PC-9 (cell line): ENCODE measurements around the gene CDH16. TPM values are rescaled to one million over a fixed set of nuclear protein-coding genes. Genes with fewer than 3 reads are reported as not detected.
A peak's percentile ranks its signal among the peaks of the same experiment; 100 is the strongest.

ENCODE experiments used
- BruUV-seq: library from RNA; stranded (reverse); fragments of 400-500 nt; replicated peaks from 2 replicates; lab custom pipeline; 2021; lab: Mats Ljungman, UMichigan
- CTCF ChIA-PET: fragments of 300-600 bp; sonication (Branson Sonifier 250); formaldehyde crosslinking; loops from one replicate; lab custom pipeline; 2022; ENCODE audit warnings: antibody characterized with exemption; lab: Charles Lee
- POLR2A ChIA-PET: fragments of 300-600 bp; sonication (Branson Sonifier 250); formaldehyde crosslinking; loops from one replicate; lab custom pipeline; 2022; ENCODE audit warnings: antibody characterized with exemption; ENCODE audit not compliant: unreplicated experiment; lab: Charles Lee
- DNase-seq, 2 experiments: peaks; one replicate each; pipeline versions ENCODE4 v3.0.0 to v3.0.0-alpha.2; 2015 to 2022; ENCODE audit warnings: mixed read lengths in 1 of 2
- H2AFZ ChIP-seq: fragments of 200-600 bp; sonication (generic); 2 replicates; pipeline ENCODE4 v1.8.1; 2017; ENCODE audit warnings: antibody characterized with exemption
- H3F3A ChIP-seq: fragments of 200-600 bp; sonication (generic); 2 replicates; pipeline ENCODE4 v1.8.1; 2017; ENCODE audit warnings: antibody characterized with exemption, mild to moderate bottlenecking, low read depth; ENCODE audit not compliant: insufficient read depth
- H3K27ac ChIP-seq: fragments of 200-600 bp; sonication (generic); 2 replicates; pipeline ENCODE4 v1.6.1; 2016; ENCODE audit warnings: mixed run types
- H3K27me3 ChIP-seq: fragments of 200-600 bp; sonication (generic); 2 replicates; pipeline ENCODE4 v1.6.1; 2016; ENCODE audit warnings: low read depth, mixed run types; ENCODE audit not compliant: insufficient read depth
- H3K36me3 ChIP-seq: fragments of 200-600 bp; sonication (generic); 2 replicates; pipeline ENCODE4 v1.6.1; 2016; ENCODE audit warnings: low read depth, mixed run types
- H3K4me1 ChIP-seq: fragments of 200-600 bp; sonication (generic); replicated peaks from 2 replicates; pipeline ENCODE4 v1.6.1; 2016; ENCODE audit warnings: mixed run types; ENCODE audit not compliant: insufficient read depth
- H3K4me2 ChIP-seq: fragments of 200-600 bp; sonication (generic); 2 replicates; pipeline ENCODE4 v1.6.1; 2017; ENCODE audit warnings: mixed run types
- H3K4me3 ChIP-seq: fragments of 200-600 bp; sonication (generic); 2 replicates; pipeline ENCODE4 v1.6.1; 2016; ENCODE audit warnings: mixed run types
- H3K79me2 ChIP-seq: fragments of 200-600 bp; sonication (generic); 2 replicates; pipeline ENCODE4 v1.6.1; 2017; ENCODE audit warnings: low read depth, mixed run types
- H3K9me2 ChIP-seq: fragments of 200-600 bp; sonication (generic); 2 replicates; pipeline ENCODE4 v1.8.1; 2017; ENCODE audit warnings: mild to moderate bottlenecking; ENCODE audit not compliant: insufficient read depth
- H3K9me3 ChIP-seq: fragments of 200-600 bp; sonication (generic); 2 replicates; pipeline ENCODE4 v1.8.1; 2016; ENCODE audit warnings: low read depth; ENCODE audit not compliant: insufficient read depth
- H4K20me1 ChIP-seq: fragments of 200-600 bp; sonication (generic); 2 replicates; pipeline ENCODE4 v1.8.1; 2017; ENCODE audit not compliant: insufficient read depth
- EZH2 ChIP-seq: fragments of 200-600 bp; sonication (generic); IDR thresholded peaks from 2 replicates; pipeline ENCODE4 v1.8.0; 2017; ENCODE audit warnings: antibody characterized with exemption, low read depth
- intact Hi-C: fragments of 100-400 bp; cut with micrococcal nuclease; formaldehyde crosslinking; loops from one replicate; pipeline ENCODE4 v1.10.0; 2022; ENCODE audit not compliant: unreplicated experiment
- total RNA-seq: library from RNA; stranded (reverse); gene quantifications from 2 replicates; pipeline ENCODE4 v1.2.3, GENCODE V29; 2021
- TF ChIP-seq, protein P1 (sequence below): fragments of 200-600 bp; sonication (generic); conservative IDR thresholded peaks from 2 replicates; pipeline ENCODE4 v1.6.1; 2017; ENCODE audit warnings: mixed run types, antibody characterized with exemption, mild to moderate bottlenecking, moderate library complexity

Gene CDH16
- total RNA-seq, 1 experiment from 2014 or later, result not detected

DNA sequence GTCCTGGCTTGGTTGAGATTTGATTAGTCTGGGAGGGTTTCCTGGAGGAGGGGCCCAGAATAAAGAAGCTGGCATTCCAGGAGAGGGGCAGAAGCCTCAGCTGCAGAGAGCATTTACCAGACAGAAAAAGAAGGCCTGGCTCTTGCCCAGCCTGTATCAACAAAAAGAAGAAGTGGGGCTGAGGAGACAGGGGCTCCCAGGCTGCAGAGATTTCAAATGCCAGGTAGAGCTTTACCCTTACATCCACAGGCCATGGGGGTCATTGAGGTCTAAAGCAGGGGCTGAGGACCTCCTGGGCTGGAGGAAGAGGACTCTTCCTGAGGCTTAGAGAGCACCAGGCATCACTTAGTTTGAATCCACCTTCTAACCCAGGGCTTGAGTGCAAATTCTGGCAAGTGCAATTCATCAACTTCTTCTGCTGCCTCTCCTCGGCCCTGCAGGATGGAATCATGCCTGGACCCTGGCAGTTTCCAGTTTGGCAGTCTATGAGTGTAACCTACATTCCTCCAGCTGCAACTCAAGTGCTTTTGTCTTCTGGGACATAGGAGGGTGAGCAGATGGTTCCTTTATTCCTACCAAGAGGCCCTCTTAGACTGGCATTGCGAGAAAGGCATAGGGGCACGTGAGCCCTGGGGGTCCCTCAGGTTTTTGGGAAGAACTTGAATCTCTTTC is 59.2 kb downstream of the CDH16 start:
- no TSS peak for BruUV-seq
- no peak for TF ChIP-seq EZH2
- Histone ChIP-seq H2AFZ (no peak overlapping the region), H3K9me2 (no peaks in the 10 kb centered on the region), H3K36me3 (no peaks in the 10 kb centered on the region), H3K4me3 (no peak overlapping the region), H3K9me3 (no peaks in the 10 kb centered on the region), H4K20me1 (no peaks in the 10 kb centered on the region), H3K4me2 (peak overlapping the region; percentile 8; the same call in 1 of the 2 replicates), H3K4me1 (no peaks in the 10 kb centered on the region), H3K79me2 (no peaks in the 10 kb centered on the region), H3F3A (peaks cover 8% of the 10 kb centered on the region; the same call in 1 of the 2 replicates), H3K27ac (no peak overlapping the region), H3K27me3 (no peaks in the 10 kb centered on the region)
- intact Hi-C loops, result no loop called here
- DNase-seq, result no peak
- CTCF ChIA-PET, result interaction anchor here (0.5 to 0.6 kb wide), 2 partner anchors 8 to 15 kb away, joined by 3 to 30 read pairs; no protein-coding TSS in a partner anchor
- POLR2A ChIA-PET, result no interaction called here

DNA sequence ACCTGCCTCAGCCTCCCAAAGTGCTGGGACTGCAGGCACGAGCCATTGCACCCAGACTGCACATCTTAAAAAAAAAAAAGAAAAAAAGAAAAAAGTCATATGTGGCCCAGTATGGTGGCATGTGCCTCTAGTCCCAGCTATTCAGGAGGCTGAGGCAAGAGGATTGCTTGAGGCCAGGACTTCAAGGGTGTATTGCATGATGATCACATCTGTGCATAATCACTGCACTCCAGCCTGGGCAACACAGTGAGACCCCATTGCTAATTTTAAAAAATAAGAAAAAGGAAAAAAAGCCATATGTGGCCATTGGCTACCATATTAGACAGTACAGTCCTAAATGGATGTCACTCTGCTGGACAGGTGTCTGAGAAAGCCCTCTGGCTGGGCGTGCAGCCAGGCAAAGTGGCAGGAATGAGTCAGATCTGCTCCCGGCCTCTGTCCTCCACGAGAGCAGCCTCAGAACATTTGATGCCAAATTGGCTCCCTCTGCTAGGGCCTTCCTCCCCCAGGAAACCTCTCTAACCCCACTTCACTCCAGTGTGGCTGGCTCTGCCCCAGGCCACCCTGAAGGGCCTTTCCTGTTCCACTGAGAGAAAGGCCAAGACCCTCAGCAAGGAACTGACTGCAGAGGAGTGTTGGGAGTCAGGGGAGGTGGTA is 59.8 kb downstream of the CDH16 start:
- H3K27ac ChIP-seq, result no peak overlapping the region

More for the DNA sequence above, 59.8 kb downstream of the CDH16 start:
- DNase-seq, result peak; percentile 72 to 76
- no peaks in the 10 kb centered on the region; the same call in 1 of the 2 replicates for H4K20me1 ChIP-seq
- TF ChIP-seq, protein P1, sequence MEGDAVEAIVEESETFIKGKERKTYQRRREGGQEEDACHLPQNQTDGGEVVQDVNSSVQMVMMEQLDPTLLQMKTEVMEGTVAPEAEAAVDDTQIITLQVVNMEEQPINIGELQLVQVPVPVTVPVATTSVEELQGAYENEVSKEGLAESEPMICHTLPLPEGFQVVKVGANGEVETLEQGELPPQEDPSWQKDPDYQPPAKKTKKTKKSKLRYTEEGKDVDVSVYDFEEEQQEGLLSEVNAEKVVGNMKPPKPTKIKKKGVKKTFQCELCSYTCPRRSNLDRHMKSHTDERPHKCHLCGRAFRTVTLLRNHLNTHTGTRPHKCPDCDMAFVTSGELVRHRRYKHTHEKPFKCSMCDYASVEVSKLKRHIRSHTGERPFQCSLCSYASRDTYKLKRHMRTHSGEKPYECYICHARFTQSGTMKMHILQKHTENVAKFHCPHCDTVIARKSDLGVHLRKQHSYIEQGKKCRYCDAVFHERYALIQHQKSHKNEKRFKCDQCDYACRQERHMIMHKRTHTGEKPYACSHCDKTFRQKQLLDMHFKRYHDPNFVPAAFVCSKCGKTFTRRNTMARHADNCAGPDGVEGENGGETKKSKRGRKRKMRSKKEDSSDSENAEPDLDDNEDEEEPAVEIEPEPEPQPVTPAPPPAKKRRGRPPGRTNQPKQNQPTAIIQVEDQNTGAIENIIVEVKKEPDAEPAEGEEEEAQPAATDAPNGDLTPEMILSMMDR, result no peak
- no peak for TF ChIP-seq EZH2
- no peaks in the 10 kb centered on the region for H3K79me2 ChIP-seq
- no peaks in the 10 kb centered on the region for H3K36me3 ChIP-seq
- ChIA-PET POLR2A (no interaction called here), CTCF (interaction anchor here (0.6 kb wide), 1 partner anchor 9 kb away, joined by 3 read pairs; no protein-coding TSS in a partner anchor)
- intact Hi-C loops, result no loop called here
- no peak overlapping the region for H2AFZ ChIP-seq
- H3K4me1 ChIP-seq, result no peaks in the 10 kb centered on the region
- H3K4me2 ChIP-seq, result peak overlapping the region; percentile 8; the same call in 1 of the 2 replicates
- H3K9me3 ChIP-seq, result no peaks in the 10 kb centered on the region
- H3K4me3 ChIP-seq, result no peak overlapping the region
- peaks cover 8% of the 10 kb centered on the region; the same call in 1 of the 2 replicates for H3F3A ChIP-seq
- no peaks in the 10 kb centered on the region for H3K27me3 ChIP-seq
- BruUV-seq, result no TSS peak
- no peaks in the 10 kb centered on the region for H3K9me2 ChIP-seq

Other genes starting within 250 kb of the CDH16 start
- gene CMTM4, start 222.1 kb downstream of the CDH16 start, total RNA-seq, result 81.3 and 105 TPM in 2 replicates
- gene DYNC1LI2, start 167.3 kb downstream of the CDH16 start, total RNA-seq, result 92.7 and 109 TPM in 2 replicates
- 0.75 TPM in 1 of 2 replicates, not detected in the other for gene TERB1, start 117.3 kb downstream of the CDH16 start, total RNA-seq
- gene NAE1, start 87.9 kb downstream of the CDH16 start, total RNA-seq, result 66.8 and 72.7 TPM in 2 replicates
- not detected in 2 replicates for gene CA7, start 74.5 kb downstream of the CDH16 start, total RNA-seq
- gene PDP2, start 38.4 kb downstream of the CDH16 start, total RNA-seq, result 17.4 and 21.6 TPM in 2 replicates
- 0.24 TPM in 1 of 2 replicates, not detected in the other for gene RRAD, start 6.7 kb upstream of the CDH16 start, total RNA-seq
- 81.7 and 87.1 TPM in 2 replicates for gene CIAO2B, start 15.5 kb upstream of the CDH16 start, total RNA-seq
- gene CES2, start 16.6 kb upstream of the CDH16 start, total RNA-seq, result 32.8 and 35.1 TPM in 2 replicates
- 9.1 and 10.1 TPM in 2 replicates for gene CES3, start 42.4 kb upstream of the CDH16 start, total RNA-seq
- gene CES4A, start 69.7 kb upstream of the CDH16 start, total RNA-seq, result 2.5 and 3.1 TPM in 2 replicates
- 58.7 and 63.3 TPM in 2 replicates for gene CBFB, start 110.3 kb upstream of the CDH16 start, total RNA-seq
- gene PHAF1, start 191.1 kb upstream of the CDH16 start, total RNA-seq, result 19.5 and 21.1 TPM in 2 replicates
- gene B3GNT9, start 232.1 kb upstream of the CDH16 start, total RNA-seq, result 4.0 and 4.2 TPM in 2 replicates
- 38.0 and 50.3 TPM in 2 replicates for gene TRADD, start 241.0 kb upstream of the CDH16 start, total RNA-seq
- 53.2 and 54.4 TPM in 2 replicates for gene FBXL8, start 241.1 kb upstream of the CDH16 start, total RNA-seq
- gene HSF4, start 245.9 kb upstream of the CDH16 start, total RNA-seq, result 96.9 and 100 TPM in 2 replicates